AG09319 (cell line): ENCODE results near the gene DTD1.

Experiments used
- DNase-seq: peaks from one replicate; pipeline ENCODE4 v3.0.0-alpha.2; 2010; ENCODE audit warnings: low read depth; ENCODE audit errors: extremely low read depth
- TF ChIP-seq, protein P1 (sequence below): IDR thresholded peaks from 2 replicates; pipeline ENCODE4 v1.5.1; 2011; ENCODE audit warnings: low read depth, mild to moderate bottlenecking, inconsistent platforms, low read length, moderate library complexity

The DTD1 gene

GRCh38 chr20:18639501-18639979, 51.7 kb downstream of the DTD1 start:
- no peak for DNase-seq
- TF ChIP-seq, protein P1, sequence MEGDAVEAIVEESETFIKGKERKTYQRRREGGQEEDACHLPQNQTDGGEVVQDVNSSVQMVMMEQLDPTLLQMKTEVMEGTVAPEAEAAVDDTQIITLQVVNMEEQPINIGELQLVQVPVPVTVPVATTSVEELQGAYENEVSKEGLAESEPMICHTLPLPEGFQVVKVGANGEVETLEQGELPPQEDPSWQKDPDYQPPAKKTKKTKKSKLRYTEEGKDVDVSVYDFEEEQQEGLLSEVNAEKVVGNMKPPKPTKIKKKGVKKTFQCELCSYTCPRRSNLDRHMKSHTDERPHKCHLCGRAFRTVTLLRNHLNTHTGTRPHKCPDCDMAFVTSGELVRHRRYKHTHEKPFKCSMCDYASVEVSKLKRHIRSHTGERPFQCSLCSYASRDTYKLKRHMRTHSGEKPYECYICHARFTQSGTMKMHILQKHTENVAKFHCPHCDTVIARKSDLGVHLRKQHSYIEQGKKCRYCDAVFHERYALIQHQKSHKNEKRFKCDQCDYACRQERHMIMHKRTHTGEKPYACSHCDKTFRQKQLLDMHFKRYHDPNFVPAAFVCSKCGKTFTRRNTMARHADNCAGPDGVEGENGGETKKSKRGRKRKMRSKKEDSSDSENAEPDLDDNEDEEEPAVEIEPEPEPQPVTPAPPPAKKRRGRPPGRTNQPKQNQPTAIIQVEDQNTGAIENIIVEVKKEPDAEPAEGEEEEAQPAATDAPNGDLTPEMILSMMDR = no peak

DNA sequence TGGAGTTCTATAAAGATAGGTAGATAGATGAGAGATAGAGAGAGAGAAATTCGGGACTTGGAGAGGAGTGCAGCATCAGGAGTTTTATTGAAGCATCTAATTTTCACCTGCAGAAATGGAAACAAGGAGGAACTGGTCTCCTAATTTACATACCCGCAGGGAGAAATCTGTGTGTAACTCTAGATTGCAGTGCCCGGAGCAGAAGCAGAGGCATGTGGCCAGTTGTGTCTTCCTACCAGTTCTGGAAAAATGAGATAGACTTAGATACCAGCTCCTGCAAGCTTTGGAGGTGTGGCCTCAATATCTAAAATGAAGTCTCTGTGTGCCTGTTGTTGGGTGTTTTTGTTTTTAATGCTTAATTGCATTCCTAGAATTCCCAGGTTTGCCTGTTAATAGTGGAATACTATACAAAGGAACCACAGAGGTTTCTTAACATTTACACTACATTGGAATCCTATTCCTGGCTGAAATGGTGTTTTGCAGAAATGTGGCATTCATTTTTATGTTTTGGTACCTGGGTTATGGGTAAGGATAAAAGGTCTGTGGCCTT, 57.4 kb downstream of the DTD1 start:
- TF ChIP-seq, protein P1 = no peak
- no peak for DNase-seq

DNA sequence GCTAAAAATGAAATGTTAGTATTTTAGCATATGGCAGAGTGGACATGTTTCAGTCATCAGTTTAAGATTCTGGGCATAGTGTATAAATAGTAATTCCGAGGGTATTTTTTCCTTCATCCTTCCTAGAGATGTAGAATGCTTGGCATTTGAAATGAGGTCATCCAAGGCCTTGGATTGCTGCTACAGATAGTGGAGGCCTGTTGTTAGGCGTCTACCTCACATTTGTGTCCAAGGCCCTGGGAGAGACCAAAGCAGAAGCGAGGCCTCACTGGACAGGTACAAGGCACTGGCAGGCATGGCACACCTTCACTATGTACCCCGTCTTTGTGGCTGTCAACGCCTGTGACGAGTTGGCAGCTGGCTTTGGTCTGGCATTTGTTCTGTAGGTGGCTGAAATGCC, 58.0 kb downstream of the DTD1 start:
- DNase-seq = no peak
- TF ChIP-seq, protein P1 = no peak

DNA sequence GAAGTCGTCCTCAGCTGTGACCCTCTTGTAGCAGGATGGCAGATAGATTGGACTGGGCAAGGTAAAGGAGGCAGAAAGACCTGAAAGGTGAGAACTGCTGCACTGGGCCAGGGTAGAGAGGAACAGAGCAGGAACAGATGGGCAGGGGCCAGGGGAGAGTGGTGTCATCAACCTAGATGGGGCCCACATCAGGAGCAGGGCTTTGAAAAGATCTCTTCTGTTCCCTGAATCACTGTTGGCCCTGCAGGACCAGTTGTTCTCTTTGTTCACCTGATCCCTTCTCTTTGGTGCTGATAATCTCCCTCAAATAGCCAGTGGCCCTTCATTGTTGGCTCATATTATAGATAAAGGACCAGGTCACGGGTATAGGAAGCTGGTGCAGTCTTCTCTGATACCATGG, 59.9 kb downstream of the DTD1 start:
- no peak for DNase-seq
- TF ChIP-seq, protein P1 = no peak

DNA sequence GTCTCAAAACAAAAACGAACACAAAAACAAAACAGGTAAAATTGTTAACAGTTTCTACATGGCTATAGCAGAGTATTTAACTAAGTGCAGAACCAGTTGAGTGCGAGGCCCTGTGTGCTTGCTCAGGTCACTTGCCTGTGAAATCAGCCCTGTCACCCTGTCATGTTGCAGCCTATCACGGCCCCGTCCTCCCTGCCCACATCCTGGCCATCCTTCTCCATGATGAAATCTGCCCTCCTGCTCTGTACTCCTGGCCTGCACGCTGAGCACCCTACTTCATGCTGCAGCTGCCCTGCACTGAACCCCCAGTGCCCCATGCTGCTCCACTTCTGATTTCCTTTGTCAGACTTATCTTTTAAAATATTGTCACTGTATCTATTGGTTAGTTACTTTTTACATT, 62.4 kb downstream of the DTD1 start:
- TF ChIP-seq, protein P1 = no peak
- DNase-seq = no peak

DNA sequence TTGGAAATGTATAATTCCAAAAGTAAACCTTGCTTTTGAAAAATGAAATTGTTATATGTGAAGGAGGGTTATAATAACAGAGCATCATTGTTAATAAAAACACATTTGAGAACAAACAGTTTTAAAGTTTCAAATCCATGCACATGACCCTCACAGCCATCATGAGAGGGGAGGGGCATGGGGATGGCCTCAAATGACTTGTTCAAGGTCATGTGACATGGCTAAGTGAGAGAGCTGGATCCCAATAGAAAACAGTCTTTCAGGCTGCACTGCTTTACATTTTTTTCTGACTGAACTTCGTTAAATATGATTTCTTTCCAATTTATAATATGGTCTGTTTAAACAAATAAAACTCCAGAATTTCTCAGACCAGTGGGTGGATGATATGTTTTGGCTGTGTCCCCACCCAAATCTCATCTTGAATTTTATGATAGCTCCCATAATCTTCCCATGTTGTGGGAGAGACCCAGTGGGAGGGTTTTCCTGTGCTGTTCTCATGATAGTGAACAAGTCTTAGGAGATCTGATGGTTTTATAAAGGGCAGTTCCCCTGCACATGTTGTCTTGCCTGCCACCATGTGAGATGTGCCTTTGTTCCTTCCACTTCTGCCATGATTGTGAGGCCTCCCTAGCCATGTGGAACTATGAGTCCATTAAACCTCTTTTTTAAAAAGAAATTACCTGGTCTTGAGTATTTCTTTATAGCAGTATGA, 66.0 kb downstream of the DTD1 start:
- TF ChIP-seq, protein P1 = no peak
- no peak for DNase-seq

DNA sequence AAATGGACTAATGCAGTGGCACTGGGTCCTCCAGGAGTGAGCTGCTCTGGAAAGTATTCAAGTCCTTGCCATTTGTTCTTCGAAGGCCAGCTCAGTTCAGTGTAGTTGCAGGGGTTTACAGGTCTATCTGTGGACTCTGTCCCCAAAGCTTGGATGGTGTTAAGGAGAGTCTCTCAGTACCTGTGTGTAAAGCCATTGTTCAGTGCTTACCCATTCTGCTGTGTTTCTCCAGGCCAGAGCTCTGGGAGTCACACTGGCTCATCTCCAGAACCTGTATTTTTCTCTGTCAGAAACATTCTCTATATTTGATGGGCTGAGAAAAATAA, 66.6 kb downstream of the DTD1 start:
- DNase-seq = no peak
- TF ChIP-seq, protein P1 = no peak
